HG03460 (cell line): ENCODE data around the gene BCAR3.

Experiments used
- ATAC-seq: cut with Tn5 transposase; IDR thresholded peaks from one replicate; pipeline ENCODE4 v1.9.1; 2021; ENCODE audit not compliant: unreplicated experiment

BCAR3 gene

DNA sequence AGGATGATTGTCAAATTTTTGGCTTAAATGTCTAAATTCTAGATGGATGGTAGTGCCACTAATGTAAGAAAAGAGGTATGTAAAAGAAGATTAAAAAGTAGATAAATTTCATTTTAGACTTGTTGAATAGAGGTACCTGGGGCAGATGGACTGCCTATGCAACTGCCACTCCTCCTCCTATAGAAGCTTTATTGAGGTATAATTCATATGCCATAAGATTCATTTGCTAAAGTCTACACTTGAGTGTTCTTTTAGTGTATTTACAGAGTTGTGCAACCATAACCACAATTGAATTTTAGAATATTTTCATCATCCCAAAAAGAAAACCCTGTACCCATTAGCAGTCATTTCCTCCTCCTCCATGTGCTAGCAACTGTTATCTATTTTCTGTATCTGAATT, 163.1 kb downstream of the BCAR3 start:
- no peak for ATAC-seq

DNA sequence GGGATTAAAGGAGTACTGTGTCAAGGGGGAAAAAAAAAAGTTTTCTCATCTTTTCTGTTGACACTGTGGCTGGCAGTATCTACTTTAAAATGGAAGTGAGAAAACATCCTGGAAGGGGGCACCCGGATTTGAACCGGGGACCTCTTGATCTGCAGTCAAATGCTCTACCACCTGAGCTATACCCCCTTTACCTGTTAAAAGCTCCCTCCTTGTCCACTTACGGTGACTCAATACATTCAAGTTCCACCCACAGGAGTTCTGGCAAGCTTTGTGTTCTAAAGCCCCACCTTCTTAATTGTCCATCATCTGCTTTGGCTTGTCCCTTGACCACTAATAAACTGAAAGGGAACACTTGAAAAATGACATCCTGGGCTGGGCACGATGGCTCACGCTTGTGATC, 165.5 kb downstream of the BCAR3 start:
- ATAC-seq = no peak
